HEK293 (cell line): ENCODE measurements around the gene PLEKHB2.

Experiments
- BCL11B ChIP-seq: fragments of 450-650 bp; formaldehyde crosslinking; IDR thresholded peaks from 2 replicates; pipeline ENCODE4 v1.5.1; 2016; ENCODE audit warnings: low read depth, missing biosample characterization, missing genetic modification characterization
- GLI2 ChIP-seq: fragments of 450-650 bp; formaldehyde crosslinking; IDR thresholded peaks from 2 replicates; pipeline ENCODE4; 2017; ENCODE audit warnings: missing biosample characterization, missing genetic modification characterization, low read depth, borderline replicate concordance
- KLF16 ChIP-seq: fragments of 450-650 bp; formaldehyde crosslinking; IDR thresholded peaks from 2 replicates; pipeline ENCODE4 v1.5.1; 2017; ENCODE audit warnings: missing biosample characterization, missing genetic modification characterization
- KLF8 ChIP-seq: fragments of 450-650 bp; formaldehyde crosslinking; IDR thresholded peaks from 2 replicates; pipeline ENCODE4 v1.5.1; 2016; ENCODE audit warnings: missing biosample characterization, missing genetic modification characterization
- TRIM28 ChIP-seq: IDR thresholded peaks from 2 replicates; pipeline ENCODE4 v1.6.1; 2011; ENCODE audit warnings: low read length, control low read depth, borderline replicate concordance
- ZBTB20 ChIP-seq: fragments of 450-650 bp; formaldehyde crosslinking; IDR thresholded peaks from 2 replicates; pipeline ENCODE4 v1.5.1; 2016; ENCODE audit warnings: missing biosample characterization, missing genetic modification characterization
- ZNF214 ChIP-seq: fragments of 450-650 bp; formaldehyde crosslinking; IDR thresholded peaks from 2 replicates; pipeline ENCODE4 v1.5.1; 2017; ENCODE audit warnings: missing biosample characterization, mild to moderate bottlenecking, missing genetic modification characterization, borderline replicate concordance
- ZNF274 ChIP-seq, 2 experiments: fragments of 200-500 bp in 1 of 2; fragments of 450-650 bp in 1 of 2; sonication (Bioruptor generic) in 1 of 2; formaldehyde crosslinking in 1 of 2; IDR thresholded peaks; 2 replicates each; pipeline versions ENCODE4 v1.5.1 to v1.6.1; 2014 to 2016; ENCODE audit warnings: borderline replicate concordance in 1 of 2, inconsistent platforms in 1 of 2, low read length in 1 of 2, missing biosample characterization in 1 of 2, missing genetic modification characterization in 1 of 2
- ZNF510 ChIP-seq: fragments of 450-650 bp; formaldehyde crosslinking; IDR thresholded peaks from 2 replicates; pipeline ENCODE4 v1.5.1; 2018; ENCODE audit warnings: mild to moderate bottlenecking, missing genetic modification characterization, missing biosample characterization; ENCODE audit not compliant: insufficient replicate concordance
- ZNF521 ChIP-seq: fragments of 450-650 bp; formaldehyde crosslinking; IDR thresholded peaks from 2 replicates; pipeline ENCODE4 v1.5.1; 2017; ENCODE audit warnings: missing biosample characterization, mild to moderate bottlenecking, missing genetic modification characterization
- ZNF571 ChIP-seq: fragments of 450-650 bp; formaldehyde crosslinking; IDR thresholded peaks from 2 replicates; pipeline ENCODE4 v1.5.0; 2017; ENCODE audit warnings: missing biosample characterization, missing genetic modification characterization
- TF ChIP-seq, protein P1 (sequence below): fragments of 450-650 bp; formaldehyde crosslinking; IDR thresholded peaks from 2 replicates; pipeline ENCODE4 v1.5.1; 2016; ENCODE audit warnings: missing biosample characterization, missing genetic modification characterization
- TF ChIP-seq, protein P2 (sequence below): fragments of 450-650 bp; IDR thresholded peaks from 2 replicates; pipeline ENCODE4 v1.5.1; 2018; ENCODE audit warnings: missing biosample characterization, mild to moderate bottlenecking, missing genetic modification characterization

DNA sequence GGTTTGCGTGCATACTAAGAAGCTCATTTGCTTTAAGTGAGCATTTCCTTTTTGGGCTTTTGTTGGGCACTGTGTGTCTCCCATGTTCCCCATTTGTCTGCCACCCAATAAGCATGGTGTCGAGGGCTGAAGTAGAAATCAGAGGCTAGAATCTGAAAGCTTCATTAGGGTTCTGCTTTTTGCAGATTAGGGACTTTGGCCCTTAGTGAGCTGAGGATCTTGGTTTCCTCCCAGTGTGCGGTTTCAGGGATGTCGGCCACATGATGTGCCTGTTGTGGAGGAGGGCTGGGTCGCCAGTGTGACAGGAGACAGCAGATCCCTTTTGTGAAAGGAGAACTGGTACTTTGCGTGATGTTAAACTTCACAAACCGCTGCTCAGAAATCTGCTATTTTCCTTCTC, 41.1 kb downstream of the PLEKHB2 start:
- no peak for TF ChIP-seq GLI2 (tag by site-specific recombination)
- TF ChIP-seq KLF16 (tag by site-specific recombination): no peak
- TF ChIP-seq, protein P1, sequence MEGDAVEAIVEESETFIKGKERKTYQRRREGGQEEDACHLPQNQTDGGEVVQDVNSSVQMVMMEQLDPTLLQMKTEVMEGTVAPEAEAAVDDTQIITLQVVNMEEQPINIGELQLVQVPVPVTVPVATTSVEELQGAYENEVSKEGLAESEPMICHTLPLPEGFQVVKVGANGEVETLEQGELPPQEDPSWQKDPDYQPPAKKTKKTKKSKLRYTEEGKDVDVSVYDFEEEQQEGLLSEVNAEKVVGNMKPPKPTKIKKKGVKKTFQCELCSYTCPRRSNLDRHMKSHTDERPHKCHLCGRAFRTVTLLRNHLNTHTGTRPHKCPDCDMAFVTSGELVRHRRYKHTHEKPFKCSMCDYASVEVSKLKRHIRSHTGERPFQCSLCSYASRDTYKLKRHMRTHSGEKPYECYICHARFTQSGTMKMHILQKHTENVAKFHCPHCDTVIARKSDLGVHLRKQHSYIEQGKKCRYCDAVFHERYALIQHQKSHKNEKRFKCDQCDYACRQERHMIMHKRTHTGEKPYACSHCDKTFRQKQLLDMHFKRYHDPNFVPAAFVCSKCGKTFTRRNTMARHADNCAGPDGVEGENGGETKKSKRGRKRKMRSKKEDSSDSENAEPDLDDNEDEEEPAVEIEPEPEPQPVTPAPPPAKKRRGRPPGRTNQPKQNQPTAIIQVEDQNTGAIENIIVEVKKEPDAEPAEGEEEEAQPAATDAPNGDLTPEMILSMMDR (tag by site-specific recombination): no peak
- TF ChIP-seq, protein P2, sequence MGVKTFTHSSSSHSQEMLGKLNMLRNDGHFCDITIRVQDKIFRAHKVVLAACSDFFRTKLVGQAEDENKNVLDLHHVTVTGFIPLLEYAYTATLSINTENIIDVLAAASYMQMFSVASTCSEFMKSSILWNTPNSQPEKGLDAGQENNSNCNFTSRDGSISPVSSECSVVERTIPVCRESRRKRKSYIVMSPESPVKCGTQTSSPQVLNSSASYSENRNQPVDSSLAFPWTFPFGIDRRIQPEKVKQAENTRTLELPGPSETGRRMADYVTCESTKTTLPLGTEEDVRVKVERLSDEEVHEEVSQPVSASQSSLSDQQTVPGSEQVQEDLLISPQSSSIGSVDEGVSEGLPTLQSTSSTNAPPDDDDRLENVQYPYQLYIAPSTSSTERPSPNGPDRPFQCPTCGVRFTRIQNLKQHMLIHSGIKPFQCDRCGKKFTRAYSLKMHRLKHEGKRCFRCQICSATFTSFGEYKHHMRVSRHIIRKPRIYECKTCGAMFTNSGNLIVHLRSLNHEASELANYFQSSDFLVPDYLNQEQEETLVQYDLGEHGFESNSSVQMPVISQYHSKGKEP (tag by site-specific recombination): no peak
- no peak for TF ChIP-seq ZNF521
- no peak for TF ChIP-seq ZNF214 (tag by site-specific recombination)
- TF ChIP-seq BCL11B (tag by site-specific recombination): no peak
- TF ChIP-seq ZNF510 (tag by site-specific recombination): no peak
- no peak for TF ChIP-seq ZBTB20 (tag by site-specific recombination)
- no peak for TF ChIP-seq KLF8 (tag by site-specific recombination)
- TF ChIP-seq TRIM28: no peak
- no peak for TF ChIP-seq ZNF274 (IDR thresholded peaks at IDR 0.05; ENCODE audit: low read length)
- TF ChIP-seq ZNF274 (tag by site-specific recombination; IDR thresholded peaks at IDR 0.05; ENCODE audit: borderline replicate concordance): no peak
- TF ChIP-seq ZNF571 (tag by site-specific recombination): no peak
